ENCODE measurements around the gene MYOG. TPM values are rescaled to one million over a fixed set of nuclear protein-coding genes. Genes with fewer than 3 reads are reported as not detected.

MYOG gene
- total and polyA plus RNA-seq, 2 of the 4 experiments (the other 2 are of a cell fraction) = not detected

DNA sequence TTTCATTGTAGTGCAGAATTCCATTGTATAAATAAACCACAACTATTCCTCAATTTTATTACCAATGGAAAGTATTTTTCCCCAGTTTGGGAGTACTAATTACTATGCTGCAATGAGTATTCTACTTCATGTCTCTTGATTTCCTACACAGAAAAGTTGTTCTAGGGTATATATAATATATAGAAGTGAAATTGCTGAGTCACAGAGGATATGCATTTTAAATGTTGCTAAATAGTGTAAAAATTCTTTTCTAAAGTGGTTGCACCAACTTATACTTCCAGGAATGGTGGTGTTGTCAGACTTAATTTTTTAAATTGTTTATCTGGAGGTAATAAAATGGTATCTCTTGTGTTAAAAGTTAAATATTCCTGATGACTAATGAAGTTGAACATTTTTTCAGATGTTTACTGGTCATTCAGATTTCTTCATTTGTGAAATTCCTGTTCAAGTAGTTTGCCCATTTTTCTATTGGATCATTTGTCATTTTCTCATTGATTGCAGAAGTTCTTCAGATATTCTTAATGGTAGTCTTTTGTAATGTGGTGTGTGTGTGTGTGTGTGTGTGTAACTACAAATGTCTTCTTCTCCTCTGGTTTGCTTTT lies 19.1 kb upstream of the MYOG start:
- no peak overlapping the region for H2AFZ ChIP-seq (replicated peaks; ENCODE audit: low read length, poor library complexity)
- H2AK5ac ChIP-seq (ENCODE audit: low read depth, low read length) = no peak overlapping the region
- H4K20me1 ChIP-seq (ENCODE audit: insufficient read depth, low read length) = no peaks in the 10 kb centered on the region
- no peak overlapping the region for H3K14ac ChIP-seq (replicated peaks; ENCODE audit: low read depth, low read length)
- H3K9me1 ChIP-seq (ENCODE audit: insufficient read depth, low read length) = no peaks in the 10 kb centered on the region
- no peak overlapping the region for H3K23ac ChIP-seq (ENCODE audit: low read depth, low read length)
- no peaks in the 10 kb centered on the region for H3K36me3 ChIP-seq (ENCODE audit: control insufficient read depth, insufficient read depth, low read length)
- no peak overlapping the region for H2BK20ac ChIP-seq (ENCODE audit: low read depth, low read length)
- CTCF ChIA-PET = no interaction called here
- H3K79me1 ChIP-seq (ENCODE audit: low read depth in 1 of 2, low read length in 2 of 2) = no peaks in the 10 kb centered on the region
- H3K27ac ChIP-seq (ENCODE audit: insufficient read depth, low read length) = no peak overlapping the region
- H2AK9ac ChIP-seq (replicated peaks; ENCODE audit: low read depth, low read length, poor library complexity) = no peak overlapping the region
- H3K4me3 ChIP-seq (ENCODE audit: insufficient read depth, low read depth, low read length) = no peak overlapping the region
- H4K5ac ChIP-seq (ENCODE audit: low read depth, low read length) = no peak overlapping the region
- H2BK15ac ChIP-seq (ENCODE audit: low read depth, low read length) = no peak overlapping the region
- peaks cover 43% of the 10 kb centered on the region for H3K27me3 ChIP-seq (ENCODE audit: control insufficient read depth, insufficient read depth, low read length)
- intact Hi-C loops (cut with micrococcal nuclease) = no loop called here
- no peaks in the 10 kb centered on the region for H3K9me3 ChIP-seq (ENCODE audit: control insufficient read depth, insufficient read depth, low read length)
- no peaks in the 10 kb centered on the region for H3K4me1 ChIP-seq (ENCODE audit: control insufficient read depth, insufficient read depth, low read length)
- ATAC-seq (ENCODE audit: low read depth) (no peak), DNase-seq (no peak)
- no peak overlapping the region for H3K4me2 ChIP-seq (ENCODE audit: low read depth, low read length)
- POLR2A ChIA-PET (ENCODE audit: unreplicated experiment) = no interaction called here
- in situ Hi-C loops (cut with MboI; ENCODE audit: low sequenced_read_pairs) = no loop called here
- H3K18ac ChIP-seq (ENCODE audit: low read depth, low read length) = no peak overlapping the region
- H3K56ac ChIP-seq (ENCODE audit: extremely low read depth, insufficient read depth, low read length) = no peak overlapping the region
- no peak for TF ChIP-seq MXI1 (IDR thresholded peaks at IDR 0.05; ENCODE audit: borderline replicate concordance, low read depth, low read length)
- peak; percentile 67; the same call in 1 of the 2 replicates for TF ChIP-seq NFE2L2 (IDR thresholded peaks at IDR 0.05; ENCODE audit: low read depth, low read length)
- H4K91ac ChIP-seq (ENCODE audit: insufficient read depth, low read depth, low read length) = no peak overlapping the region
- no peak overlapping the region for H3K9ac ChIP-seq (ENCODE audit: low read depth, low read length)
- H2BK5ac ChIP-seq (ENCODE audit: low read depth, low read length, poor library complexity, severe bottlenecking) = no peak overlapping the region
- BruUV-seq (replicated peaks) = no TSS peak
- H3K4ac ChIP-seq (ENCODE audit: low read depth, low read length) = no peak overlapping the region
- dilution Hi-C loops (cut with HindIII; ENCODE audit: low sequenced_read_pairs, unreplicated experiment) = no loop called here
- no peak overlapping the region for H4K8ac ChIP-seq (ENCODE audit: low read depth in 2 of 2, low read length in 2 of 2)
- no peak overlapping the region for H2BK120ac ChIP-seq (ENCODE audit: low read depth, low read length)

All from IMR-90 (cell line).